Measurements from ENCODE around the gene IL17RA. TPM values are rescaled to one million over a fixed set of nuclear protein-coding genes. Genes with fewer than 3 reads are reported as not detected.

Gene IL17RA
- polyA plus RNA-seq, 1 donor (not counting 4 experiments of a cell fraction or from before 2014, with no cell fraction given), result 6.0 TPM

DNA sequence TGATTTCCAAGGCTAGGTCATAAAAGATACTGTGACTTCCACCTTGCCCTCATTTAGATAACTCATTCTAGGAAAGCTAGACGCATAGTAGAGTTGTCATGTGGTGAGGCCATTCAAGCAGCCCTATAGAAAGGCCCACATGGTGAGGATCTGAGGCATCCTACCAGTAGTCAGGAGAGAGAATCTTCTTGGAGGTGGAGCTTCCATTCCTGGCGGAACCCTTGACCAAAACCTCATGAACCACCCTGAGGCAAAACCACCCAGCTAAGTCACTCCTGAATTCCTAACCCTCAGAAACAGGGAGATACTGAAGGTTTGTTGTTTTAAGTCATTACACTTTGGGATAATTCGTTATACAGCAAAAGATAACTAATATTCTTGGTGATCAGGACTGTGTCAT is 77.2 kb downstream of the IL17RA start:
- H3K9me3 ChIP-seq (ENCODE audit: control insufficient read depth, low read depth, low read length), result no peaks in the 10 kb centered on the region

DNA sequence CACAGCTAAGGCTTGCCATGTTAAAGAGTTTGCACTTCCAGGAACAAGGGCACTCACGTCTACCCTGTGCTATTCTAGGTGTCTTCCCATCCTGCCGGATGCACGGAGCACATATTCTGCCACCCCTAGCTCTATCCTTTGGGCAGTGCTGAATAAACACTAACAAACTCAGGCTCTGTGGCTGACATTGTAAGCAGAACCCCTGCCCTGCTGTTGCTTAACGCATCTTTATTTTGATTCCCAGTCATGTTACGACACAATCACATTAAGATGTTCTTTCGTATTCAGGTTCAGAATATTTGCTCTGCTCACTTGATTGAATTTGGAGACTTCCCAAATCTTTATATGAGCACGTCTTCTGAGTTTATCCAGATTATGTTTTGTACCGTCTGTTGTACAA is 77.9 kb downstream of the IL17RA start:
- H3K27ac ChIP-seq (ENCODE audit: control insufficient read depth, insufficient read depth, low read length), result no peak overlapping the region
- H3K4me3 ChIP-seq (ENCODE audit: control insufficient read depth in 2 of 3, extremely low read depth in 1 of 3, insufficient read depth in 2 of 3, low read depth in 1 of 3, low read length in 3 of 3), result no peak overlapping the region
- no peaks in the 10 kb centered on the region for H3K36me3 ChIP-seq (ENCODE audit: control insufficient read depth in 2 of 2, extremely low read depth in 1 of 2, insufficient read depth in 2 of 2, low read length in 2 of 2)
- TF ChIP-seq, protein P1, sequence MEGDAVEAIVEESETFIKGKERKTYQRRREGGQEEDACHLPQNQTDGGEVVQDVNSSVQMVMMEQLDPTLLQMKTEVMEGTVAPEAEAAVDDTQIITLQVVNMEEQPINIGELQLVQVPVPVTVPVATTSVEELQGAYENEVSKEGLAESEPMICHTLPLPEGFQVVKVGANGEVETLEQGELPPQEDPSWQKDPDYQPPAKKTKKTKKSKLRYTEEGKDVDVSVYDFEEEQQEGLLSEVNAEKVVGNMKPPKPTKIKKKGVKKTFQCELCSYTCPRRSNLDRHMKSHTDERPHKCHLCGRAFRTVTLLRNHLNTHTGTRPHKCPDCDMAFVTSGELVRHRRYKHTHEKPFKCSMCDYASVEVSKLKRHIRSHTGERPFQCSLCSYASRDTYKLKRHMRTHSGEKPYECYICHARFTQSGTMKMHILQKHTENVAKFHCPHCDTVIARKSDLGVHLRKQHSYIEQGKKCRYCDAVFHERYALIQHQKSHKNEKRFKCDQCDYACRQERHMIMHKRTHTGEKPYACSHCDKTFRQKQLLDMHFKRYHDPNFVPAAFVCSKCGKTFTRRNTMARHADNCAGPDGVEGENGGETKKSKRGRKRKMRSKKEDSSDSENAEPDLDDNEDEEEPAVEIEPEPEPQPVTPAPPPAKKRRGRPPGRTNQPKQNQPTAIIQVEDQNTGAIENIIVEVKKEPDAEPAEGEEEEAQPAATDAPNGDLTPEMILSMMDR (optimal IDR thresholded peaks at IDR 0.05 in 1 of 3, IDR thresholded peaks at IDR 0.05 in 1 of 3, conservative IDR thresholded peaks at IDR 0.05 in 1 of 3; ENCODE audit: extremely low read depth in 1 of 3, insufficient read depth in 2 of 3, low read length in 3 of 3), result no peak
- TF ChIP-seq EZH2 (IDR thresholded peaks at IDR 0.05; ENCODE audit: low read length), result no peak
- no peak overlapping the region for H3K9ac ChIP-seq (ENCODE audit: control insufficient read depth, extremely low read depth, insufficient read depth, low read length)
- H3K27me3 ChIP-seq (ENCODE audit: control insufficient read depth, extremely low read depth, insufficient read depth, low read length), result no peaks in the 10 kb centered on the region
- H3K9me3 ChIP-seq (ENCODE audit: control insufficient read depth, low read depth, low read length), result no peaks in the 10 kb centered on the region
- no peak overlapping the region for H3K4me2 ChIP-seq (ENCODE audit: control insufficient read depth, extremely low read depth, insufficient read depth, low read depth, low read length)
- no peaks in the 10 kb centered on the region for H4K20me1 ChIP-seq (ENCODE audit: control insufficient read depth, extremely low read depth, insufficient read depth, low read length)
- H2AFZ ChIP-seq (ENCODE audit: control insufficient read depth, low read length), result no peak overlapping the region
- H3K9me1 ChIP-seq (ENCODE audit: control insufficient read depth, extremely low read depth, insufficient read depth, low read length), result no peaks in the 10 kb centered on the region
- DNase-seq (ENCODE audit: low read depth, low spot score) (no peak), FAIRE-seq (no peak)
- peaks cover 10% of the 10 kb centered on the region for H3K4me1 ChIP-seq (ENCODE audit: control insufficient read depth, extremely low read depth, insufficient read depth, low read length)
- H3K79me2 ChIP-seq (ENCODE audit: control insufficient read depth, insufficient read depth, low read length), result peaks cover 6% of the 10 kb centered on the region
- dilution Hi-C loops (cut with MboI; ENCODE audit: extremely low pct_ligation_motif_present, low sequenced_read_pairs), result no loop called here

More for the DNA sequence above, 77.2 kb downstream of the IL17RA start:
- H4K20me1 ChIP-seq (ENCODE audit: control insufficient read depth, extremely low read depth, insufficient read depth, low read length), result no peaks in the 10 kb centered on the region
- no peak overlapping the region for H3K27ac ChIP-seq (ENCODE audit: control insufficient read depth, insufficient read depth, low read length)
- no peak overlapping the region for H3K4me3 ChIP-seq (ENCODE audit: control insufficient read depth in 2 of 3, extremely low read depth in 1 of 3, insufficient read depth in 2 of 3, low read depth in 1 of 3, low read length in 3 of 3)
- DNase-seq (ENCODE audit: low read depth, low spot score), result no peak
- no peak overlapping the region for H2AFZ ChIP-seq (ENCODE audit: control insufficient read depth, low read length)
- TF ChIP-seq EZH2 (IDR thresholded peaks at IDR 0.05; ENCODE audit: low read length), result no peak
- TF ChIP-seq, protein P1 (optimal IDR thresholded peaks at IDR 0.05 in 1 of 3, IDR thresholded peaks at IDR 0.05 in 1 of 3, conservative IDR thresholded peaks at IDR 0.05 in 1 of 3; ENCODE audit: extremely low read depth in 1 of 3, insufficient read depth in 2 of 3, low read length in 3 of 3), result no peak
- no peak overlapping the region for H3K9ac ChIP-seq (ENCODE audit: control insufficient read depth, extremely low read depth, insufficient read depth, low read length)
- no peak for FAIRE-seq
- no peaks in the 10 kb centered on the region for H3K27me3 ChIP-seq (ENCODE audit: control insufficient read depth, extremely low read depth, insufficient read depth, low read length)
- H3K4me1 ChIP-seq (ENCODE audit: control insufficient read depth, extremely low read depth, insufficient read depth, low read length), result peaks cover 12% of the 10 kb centered on the region
- no peaks in the 10 kb centered on the region for H3K9me1 ChIP-seq (ENCODE audit: control insufficient read depth, extremely low read depth, insufficient read depth, low read length)
- peaks cover 11% of the 10 kb centered on the region for H3K79me2 ChIP-seq (ENCODE audit: control insufficient read depth, insufficient read depth, low read length)
- dilution Hi-C loops (cut with MboI; ENCODE audit: extremely low pct_ligation_motif_present, low sequenced_read_pairs), result no loop called here
- H3K36me3 ChIP-seq (ENCODE audit: control insufficient read depth in 2 of 2, extremely low read depth in 1 of 2, insufficient read depth in 2 of 2, low read length in 2 of 2), result no peaks in the 10 kb centered on the region
- no peak overlapping the region for H3K4me2 ChIP-seq (ENCODE audit: control insufficient read depth, extremely low read depth, insufficient read depth, low read depth, low read length)

All from keratinocyte (primary cell).